Gastroesophageal sphincter (tissue), 4 donors: ENCODE measurements around the gene EFR3B. TPM values are rescaled to one million over a fixed set of nuclear protein-coding genes. Genes with fewer than 3 reads are reported as not detected.
"Not testable (repeated sequence)": the region's sequence is repeated elsewhere in the genome, so short reads cannot be mapped to it uniquely, and the experiment has no call there.

Experiments
- ATAC-seq: fragments of 150-250 bp; one replicate; pipeline ENCODE4 v1.9.1; 2016; ENCODE audit warnings: mild to moderate bottlenecking, moderate library complexity
- H3K27ac ChIP-seq, 4 donors: fragments of 200-600 bp; sonication (generic) in 3 of 4; 1 replicate in 3 of 4; 2 replicates in 1 of 4; pipeline ENCODE4 v1.5.1; 2016 to 2019
- H3K27me3 ChIP-seq: fragments of 200-600 bp; sonication (generic); one replicate; pipeline ENCODE4 v1.5.1; 2019
- H3K36me3 ChIP-seq, 2 donors: fragments of 200-600 bp; sonication (generic); one replicate each; pipeline ENCODE4 v1.5.1; 2019; ENCODE audit warnings: control low read depth in 1 of 2
- H3K4me1 ChIP-seq, 3 donors: fragments of 200-600 bp; sonication (generic); 1 replicate in 2 of 3; 2 replicates in 1 of 3; pipeline ENCODE4 v1.5.1; 2016 to 2019; ENCODE audit warnings: control low read depth in 2 of 3
- H3K4me3 ChIP-seq, 2 donors: fragments of 200-600 bp; sonication (generic); one replicate each; pipeline ENCODE4 v1.5.1; 2019; ENCODE audit warnings: mild to moderate bottlenecking in 1 of 2, moderate library complexity in 1 of 2
- H3K9me3 ChIP-seq, 3 donors: fragments of 200-600 bp; sonication (generic); one replicate each; pipeline ENCODE4 v1.5.1; 2017 to 2019; ENCODE audit warnings: control low read depth in 2 of 3
- CTCF ChIP-seq, 4 experiments: fragments of 200-600 bp in 2 of 4; fragments of 450-650 bp in 2 of 4; sonication (generic) in 1 of 4; IDR thresholded peaks; one replicate each; pipeline ENCODE4 v1.5.1; 2017 to 2019; ENCODE audit warnings: antibody characterized with exemption in 4 of 4, mild to moderate bottlenecking in 2 of 4, moderate library complexity in 2 of 4
- EP300 ChIP-seq: sonication (generic); formaldehyde crosslinking; IDR thresholded peaks from one replicate; pipeline ENCODE4 v1.6.1; 2017; ENCODE audit warnings: antibody characterized with exemption, mild to moderate bottlenecking
- POLR2A ChIP-seq, 2 donors: fragments of 450-650 bp; IDR thresholded peaks; one replicate each; pipeline ENCODE4 v1.6.1; 2017; ENCODE audit warnings: antibody characterized with exemption in 2 of 2, mild to moderate bottlenecking in 2 of 2, moderate library complexity in 1 of 2
- POLR2AphosphoS5 ChIP-seq: sonication (generic); formaldehyde crosslinking; IDR thresholded peaks from one replicate; pipeline ENCODE4 v1.6.1; 2017; ENCODE audit warnings: antibody characterized with exemption
- WGBS, 2 donors: methylation state at CpG; one replicate each; pipeline ENCODE4 v1.1.5; 2018; ENCODE audit warnings: low coverage in 1 of 2; 5-methylcytosine and 5-hydroxymethylcytosine counted together
- total RNA-seq, 4 donors: library from RNA; depleted of rRNA; stranded (reverse); fragments of >200 nt; gene quantifications; one replicate each; pipeline ENCODE4 v1.1.0, GENCODE V29; 2016

The EFR3B gene
- total RNA-seq, 4 donors from 2014 or later: 0.67 to 2.4 (median 1.5) TPM

- TF ChIP-seq CTCF (IDR thresholded peaks at IDR 0.05) (no peak), EP300 (no peak), POLR2A (IDR thresholded peaks at IDR 0.05) (no peak), POLR2AphosphoS5 (no peak)
- H3K36me3 ChIP-seq: no peaks in the 10 kb centered on the region
- no peak overlapping the region for H3K27ac ChIP-seq
- peaks cover 0 to 7% (median 0%) of the 10 kb centered on the region in 3 donors for H3K9me3 ChIP-seq
- H3K4me1 ChIP-seq: peaks cover 0 to 6% (median 0%) of the 10 kb centered on the region in 3 donors
- H3K4me3 ChIP-seq: no peak overlapping the region
- WGBS, 2 donors: 86 to 97% methylated on average over 5 of the region's 11 CpGs
- ATAC-seq: no peak
- peaks cover 30% of the 10 kb centered on the region for H3K27me3 ChIP-seq
These were observed 116.4 kb downstream of the EFR3B start for GRCh38 chr2:25158096-25158852.

- H3K27me3 ChIP-seq: peaks cover 47% of the 10 kb centered on the region
- no peak overlapping the region for H3K27ac ChIP-seq
- 45 to 64% methylated on average over 8 of the region's 8 CpGs for WGBS, 2 donors
- ATAC-seq: no peak
- H3K9me3 ChIP-seq: peaks cover 0 to 7% (median 0%) of the 10 kb centered on the region in 3 donors
- peaks cover 0 to 6% (median 0%) of the 10 kb centered on the region in 3 donors for H3K4me1 ChIP-seq
- no peak for TF ChIP-seq POLR2AphosphoS5
- no peak for TF ChIP-seq EP300
- TF ChIP-seq CTCF (IDR thresholded peaks at IDR 0.05): no peak
- no peak for TF ChIP-seq POLR2A (IDR thresholded peaks at IDR 0.05)
- no peak overlapping the region for H3K4me3 ChIP-seq
- H3K36me3 ChIP-seq: no peaks in the 10 kb centered on the region
These were observed 118.1 kb downstream of the EFR3B start for GRCh38 chr2:25159949-25160348.

GRCh38 chr2:25160376-25160775, 118.5 kb downstream of the EFR3B start:
- ATAC-seq: no peak
- Histone ChIP-seq H3K36me3 (no peaks in the 10 kb centered on the region), H3K27me3 (peaks cover 51% of the 10 kb centered on the region), H3K27ac (no peak overlapping the region), H3K9me3 (peaks cover 0 to 7% (median 0%) of the 10 kb centered on the region in 3 donors), H3K4me1 (peaks cover 0 to 6% (median 0%) of the 10 kb centered on the region in 3 donors), H3K4me3 (no peak overlapping the region)
- 80 to 86% methylated on average over 1 to 5 of the region's 10 CpGs for WGBS, 2 donors
- TF ChIP-seq POLR2AphosphoS5: no peak
- no peak for TF ChIP-seq CTCF (IDR thresholded peaks at IDR 0.05)
- no peak for TF ChIP-seq POLR2A (IDR thresholded peaks at IDR 0.05)
- no peak for TF ChIP-seq EP300

GRCh38 chr2:25161055-25161781, 119.3 kb downstream of the EFR3B start:
- peaks cover 0 to 6% (median 0%) of the 10 kb centered on the region in 3 donors for H3K4me1 ChIP-seq
- peak; percentile 58 for ATAC-seq
- H3K9me3 ChIP-seq: peaks cover 0 to 7% (median 0%) of the 10 kb centered on the region in 3 donors
- 75% methylated on average over 5 of the region's 69 CpGs; no CpG with 5 or more reads in 1 of the 2 donors for WGBS, 2 donors
- H3K27ac ChIP-seq: peak overlapping the region in 1 of 4 donors; percentile 51
- H3K4me3 ChIP-seq: peak overlapping the region; percentile 40 to 54
- TF ChIP-seq POLR2A (IDR thresholded peaks at IDR 0.05) (peak in 1 of 2 donors; percentile 52), CTCF (IDR thresholded peaks at IDR 0.05) (no peak)
- peaks cover 60% of the 10 kb centered on the region for H3K27me3 ChIP-seq
- no peaks in the 10 kb centered on the region for H3K36me3 ChIP-seq

- H3K27ac ChIP-seq, H3K4me3 ChIP-seq, H3K9me3 ChIP-seq, H3K4me1 ChIP-seq, H3K36me3 ChIP-seq, ATAC-seq: not testable (repeated sequence)
- 98 to 100% methylated on average over 2 to 6 of the region's 7 CpGs for WGBS, 2 donors
- peaks cover 68% of the 10 kb centered on the region for H3K27me3 ChIP-seq
These were observed 120.2 kb downstream of the EFR3B start for GRCh38 chr2:25162061-25162460.
